Loucy (cell line): ENCODE results near the gene DLGAP1.

Experiments
- CTCF ChIP-seq: fragments of 200-600 bp; sonication (generic); conservative IDR thresholded peaks from 2 replicates; pipeline ENCODE4 v1.5.1; 2014; ENCODE audit warnings: mild to moderate bottlenecking, antibody characterized with exemption, low read length
- EZH2phosphoT487 ChIP-seq: fragments of 200-600 bp; IDR thresholded peaks from 2 replicates; pipeline ENCODE4 v1.6.1; 2018; ENCODE audit warnings: antibody characterized with exemption, mild to moderate bottlenecking, moderate library complexity, borderline replicate concordance

GRCh38 chr18:4035521-4035920 is 419.6 kb downstream of the DLGAP1 start:
- TF ChIP-seq CTCF (no peak), EZH2phosphoT487 (no peak)
